ENCODE measurements around the gene BRSK2. TPM values are rescaled to one million over a fixed set of nuclear protein-coding genes. Genes with fewer than 3 reads are reported as not detected.
A peak's percentile ranks its signal among the peaks of the same experiment; 100 is the strongest.
"Not testable (repeated sequence)": the region's sequence is repeated elsewhere in the genome, so short reads cannot be mapped to it uniquely, and the experiment has no call there.

The BRSK2 gene
- polyA plus RNA-seq, 1 of the 3 experiments (the other 2 are of a cell fraction) = 0.64 TPM

DNA sequence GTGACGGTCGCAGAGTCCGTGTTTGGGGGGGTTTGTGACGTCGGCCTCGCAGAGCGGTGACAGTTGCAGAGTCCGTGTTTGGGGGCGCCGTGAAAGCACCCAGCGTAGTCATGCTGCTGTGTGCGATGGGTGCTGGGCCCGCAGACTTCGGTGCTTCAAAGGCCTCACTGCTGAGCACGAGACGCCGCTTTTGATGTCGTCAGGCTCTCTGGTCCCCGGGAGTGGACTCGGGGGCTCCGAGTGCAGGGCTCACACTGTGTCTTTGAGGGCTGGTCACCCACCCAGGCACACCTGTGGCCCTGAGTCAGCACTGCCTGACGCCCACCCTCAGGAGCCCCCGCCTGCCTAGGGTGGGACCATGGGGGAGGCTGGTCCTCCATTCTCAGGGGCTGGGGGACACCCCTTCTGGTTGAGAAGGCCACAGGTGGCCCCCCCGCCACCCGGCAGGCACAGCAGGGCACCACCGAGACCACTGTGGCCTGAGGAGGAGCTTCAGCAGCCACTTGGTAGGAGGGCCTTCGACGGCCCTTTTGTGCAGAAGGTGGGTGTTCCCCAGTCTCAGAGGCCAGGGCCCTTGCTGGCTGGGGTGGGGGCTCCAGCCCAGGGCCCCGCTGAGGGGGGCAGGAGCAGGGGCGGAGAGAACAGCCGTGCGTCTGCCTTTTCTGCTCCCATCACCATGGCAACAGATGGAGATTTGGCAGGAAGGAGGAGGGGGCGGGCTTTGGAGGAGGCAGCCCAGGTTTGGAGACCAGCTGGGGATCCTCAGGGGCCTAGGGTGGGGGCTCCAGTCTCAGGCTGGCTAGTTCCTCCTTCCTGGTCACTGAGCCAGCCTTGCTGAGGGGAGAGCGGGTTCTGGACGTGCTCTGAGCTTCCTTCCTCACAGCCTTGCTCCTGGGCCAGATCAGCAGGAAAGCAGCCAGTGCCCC is 20.9 kb downstream of the BRSK2 start:
- Histone ChIP-seq H3F3A (replicated peaks; ENCODE audit: insufficient read depth) (no peaks in the 10 kb centered on the region), H3K4me2 (no peak overlapping the region), H3K9me2 (no peaks in the 10 kb centered on the region), H3K36me3 (replicated peaks in 1 of 2; ENCODE audit: control insufficient read depth in 1 of 2, insufficient read depth in 2 of 2, low read length in 1 of 2) (no peaks in the 10 kb centered on the region), H3K4me3 (ENCODE audit: low read depth in 2 of 2, low read length in 1 of 2) (no peak overlapping the region), H3K9ac (no peak overlapping the region), H3K27ac (ENCODE audit: low read depth in 2 of 2, low read length in 1 of 2) (peak overlapping the region in 1 of 2 experiments; percentile 62; a peak in 1 of 4 replicates), H3K9me3 (no peaks in the 10 kb centered on the region), H3K4me1 (ENCODE audit: control insufficient read depth in 1 of 2, insufficient read depth in 2 of 2, low read depth in 1 of 2, low read length in 1 of 2) (peaks cover 0 to 25% of the 10 kb centered on the region in 2 experiments; a peak in 1 of 4 replicates), H3K79me2 (ENCODE audit: insufficient read depth) (no peaks in the 10 kb centered on the region), H2AFZ (ENCODE audit: low read depth) (no peak overlapping the region), H3K27me3 (ENCODE audit: insufficient read depth) (no peaks in the 10 kb centered on the region), H4K20me1 (ENCODE audit: insufficient read depth) (no peaks in the 10 kb centered on the region)
- TF ChIP-seq JUND (IDR thresholded peaks at IDR 0.05) = no peak
- no peak for TF ChIP-seq NFIC (IDR thresholded peaks at IDR 0.05; ENCODE audit: borderline replicate concordance)
- TF ChIP-seq, protein P1, sequence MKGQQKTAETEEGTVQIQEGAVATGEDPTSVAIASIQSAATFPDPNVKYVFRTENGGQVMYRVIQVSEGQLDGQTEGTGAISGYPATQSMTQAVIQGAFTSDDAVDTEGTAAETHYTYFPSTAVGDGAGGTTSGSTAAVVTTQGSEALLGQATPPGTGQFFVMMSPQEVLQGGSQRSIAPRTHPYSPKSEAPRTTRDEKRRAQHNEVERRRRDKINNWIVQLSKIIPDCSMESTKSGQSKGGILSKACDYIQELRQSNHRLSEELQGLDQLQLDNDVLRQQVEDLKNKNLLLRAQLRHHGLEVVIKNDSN (IDR thresholded peaks at IDR 0.05; ENCODE audit: borderline replicate concordance, low read depth) = no peak
- TF ChIP-seq SIN3A (IDR thresholded peaks at IDR 0.05; ENCODE audit: borderline replicate concordance, low read depth, low read length) = no peak
- TF ChIP-seq RFX5 (IDR thresholded peaks at IDR 0.05; ENCODE audit: low read length) = peak; percentile 64; the same call in 1 of the 2 replicates
- no peak for TF ChIP-seq SMC3 (IDR thresholded peaks at IDR 0.05; ENCODE audit: low read depth, low read length)
- TF ChIP-seq TAF1 (IDR thresholded peaks at IDR 0.05; ENCODE audit: borderline replicate concordance, low read depth, low read length) = no peak
- TF ChIP-seq POLR2AphosphoS5 (IDR thresholded peaks at IDR 0.05; ENCODE audit: low read depth, low read length) = no peak
- POLR2A ChIA-PET = no interaction called here
- CTCF ChIA-PET = interaction anchor here (0.6 kb wide), 1 partner anchor 24 kb away, joined by 3 read pairs; no protein-coding TSS in a partner anchor
- DNase-seq = peak; percentile 89
- WGBS (ENCODE audit: low lambda C conversion rate) = 72% methylated on average over 21 of the region's 35 CpGs

DNA sequence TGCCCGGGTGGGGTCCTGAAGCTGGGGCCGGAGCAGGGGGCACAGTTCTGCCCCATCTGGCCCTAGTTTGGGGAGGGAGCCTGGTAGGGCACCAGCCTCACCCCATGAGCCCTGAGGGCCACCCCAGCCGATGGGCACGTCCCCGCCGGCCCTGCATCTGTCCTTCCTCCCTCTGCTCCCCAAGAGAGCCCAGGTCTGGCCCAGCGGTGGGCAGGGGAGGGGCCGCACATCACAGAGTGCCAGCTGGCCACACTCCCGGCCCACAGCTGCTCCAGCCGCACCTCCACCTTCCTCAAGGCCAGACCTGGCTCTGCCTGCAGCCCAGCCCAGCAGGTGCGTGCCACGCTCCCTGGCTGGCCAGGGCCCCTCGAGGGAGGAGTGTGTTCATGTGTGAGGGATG is 21.6 kb downstream of the BRSK2 start:
- Histone ChIP-seq H3K4me2 (no peak overlapping the region), H3F3A (replicated peaks; ENCODE audit: insufficient read depth) (no peaks in the 10 kb centered on the region), H3K79me2 (ENCODE audit: insufficient read depth) (no peaks in the 10 kb centered on the region), H4K20me1 (ENCODE audit: insufficient read depth) (no peaks in the 10 kb centered on the region), H3K36me3 (replicated peaks in 1 of 2; ENCODE audit: control insufficient read depth in 1 of 2, insufficient read depth in 2 of 2, low read length in 1 of 2) (no peaks in the 10 kb centered on the region), H3K4me1 (ENCODE audit: control insufficient read depth in 1 of 2, insufficient read depth in 2 of 2, low read depth in 1 of 2, low read length in 1 of 2) (peaks cover 0 to 23% of the 10 kb centered on the region in 2 experiments; a peak in 1 of 4 replicates), H3K9me3 (no peaks in the 10 kb centered on the region), H3K9me2 (no peaks in the 10 kb centered on the region), H2AFZ (ENCODE audit: low read depth) (no peak overlapping the region), H3K27me3 (ENCODE audit: insufficient read depth) (no peaks in the 10 kb centered on the region), H3K9ac (no peak overlapping the region), H3K4me3 (ENCODE audit: low read depth in 2 of 2, low read length in 1 of 2) (no peak overlapping the region), H3K27ac (ENCODE audit: low read depth in 2 of 2, low read length in 1 of 2) (peak overlapping the region in 1 of 2 experiments; percentile 62; a peak in 1 of 4 replicates)
- 44% methylated on average over 4 of the region's 13 CpGs for WGBS (ENCODE audit: low lambda C conversion rate)
- TF ChIP-seq GABPA (IDR thresholded peaks at IDR 0.05; ENCODE audit: low read depth) (no peak), FOXJ3 (CRISPR knock-in tag; IDR thresholded peaks at IDR 0.05) (no peak)
- TF ChIP-seq, protein P2, sequence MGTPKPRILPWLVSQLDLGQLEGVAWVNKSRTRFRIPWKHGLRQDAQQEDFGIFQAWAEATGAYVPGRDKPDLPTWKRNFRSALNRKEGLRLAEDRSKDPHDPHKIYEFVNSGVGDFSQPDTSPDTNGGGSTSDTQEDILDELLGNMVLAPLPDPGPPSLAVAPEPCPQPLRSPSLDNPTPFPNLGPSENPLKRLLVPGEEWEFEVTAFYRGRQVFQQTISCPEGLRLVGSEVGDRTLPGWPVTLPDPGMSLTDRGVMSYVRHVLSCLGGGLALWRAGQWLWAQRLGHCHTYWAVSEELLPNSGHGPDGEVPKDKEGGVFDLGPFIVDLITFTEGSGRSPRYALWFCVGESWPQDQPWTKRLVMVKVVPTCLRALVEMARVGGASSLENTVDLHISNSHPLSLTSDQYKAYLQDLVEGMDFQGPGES (IDR thresholded peaks at IDR 0.05; ENCODE audit: low read depth, low read length) = no peak
- TF ChIP-seq, protein P3, sequence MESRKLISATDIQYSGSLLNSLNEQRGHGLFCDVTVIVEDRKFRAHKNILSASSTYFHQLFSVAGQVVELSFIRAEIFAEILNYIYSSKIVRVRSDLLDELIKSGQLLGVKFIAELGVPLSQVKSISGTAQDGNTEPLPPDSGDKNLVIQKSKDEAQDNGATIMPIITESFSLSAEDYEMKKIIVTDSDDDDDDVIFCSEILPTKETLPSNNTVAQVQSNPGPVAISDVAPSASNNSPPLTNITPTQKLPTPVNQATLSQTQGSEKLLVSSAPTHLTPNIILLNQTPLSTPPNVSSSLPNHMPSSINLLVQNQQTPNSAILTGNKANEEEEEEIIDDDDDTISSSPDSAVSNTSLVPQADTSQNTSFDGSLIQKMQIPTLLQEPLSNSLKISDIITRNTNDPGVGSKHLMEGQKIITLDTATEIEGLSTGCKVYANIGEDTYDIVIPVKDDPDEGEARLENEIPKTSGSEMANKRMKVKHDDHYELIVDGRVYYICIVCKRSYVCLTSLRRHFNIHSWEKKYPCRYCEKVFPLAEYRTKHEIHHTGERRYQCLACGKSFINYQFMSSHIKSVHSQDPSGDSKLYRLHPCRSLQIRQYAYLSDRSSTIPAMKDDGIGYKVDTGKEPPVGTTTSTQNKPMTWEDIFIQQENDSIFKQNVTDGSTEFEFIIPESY (IDR thresholded peaks at IDR 0.05; ENCODE audit: borderline replicate concordance, low read depth) = no peak
- ChIA-PET POLR2A (no interaction called here), CTCF (interaction anchor here (0.6 kb wide), 1 partner anchor 25 kb away, joined by 3 read pairs; no protein-coding TSS in a partner anchor)
- DNase-seq = peak; percentile 57

DNA sequence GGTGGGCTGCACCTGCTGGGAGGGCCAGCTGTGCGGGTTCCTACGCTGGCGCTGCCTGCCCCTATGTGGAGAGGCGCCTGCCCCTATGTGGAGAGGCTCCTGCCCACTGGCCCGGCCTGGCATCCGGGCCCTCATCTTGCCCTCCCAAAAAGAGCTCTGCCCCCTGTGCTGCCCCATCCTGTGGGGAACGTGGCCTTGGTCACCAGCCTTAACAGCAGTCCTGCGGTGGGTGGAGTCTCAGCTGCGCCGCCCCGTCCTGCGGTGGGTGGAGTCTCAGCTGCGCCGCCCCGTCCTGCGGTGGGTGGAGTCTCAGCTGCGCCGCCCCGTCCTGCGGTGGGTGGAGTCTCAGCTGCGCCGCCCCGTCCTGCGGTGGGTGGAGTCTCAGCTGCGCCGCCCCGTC is 22.0 kb downstream of the BRSK2 start:
- H3K27ac ChIP-seq (ENCODE audit: low read depth in 2 of 2, low read length in 1 of 2); H3K4me3 ChIP-seq (ENCODE audit: low read depth in 2 of 2, low read length in 1 of 2); H3K36me3 ChIP-seq (replicated peaks in 1 of 2; ENCODE audit: control insufficient read depth in 1 of 2, insufficient read depth in 2 of 2, low read length in 1 of 2); H3K9ac ChIP-seq; H3F3A ChIP-seq (replicated peaks; ENCODE audit: insufficient read depth); H3K4me2 ChIP-seq; H2AFZ ChIP-seq (ENCODE audit: low read depth); H3K27me3 ChIP-seq (ENCODE audit: insufficient read depth); POLR2A ChIA-PET; H3K9me3 ChIP-seq; H3K9me2 ChIP-seq; DNase-seq; H3K79me2 ChIP-seq (ENCODE audit: insufficient read depth); H4K20me1 ChIP-seq (ENCODE audit: insufficient read depth): not testable (repeated sequence)
- no CpG with 5 or more reads among the region's 27 CpGs for WGBS (ENCODE audit: low lambda C conversion rate)
- peaks cover 0 to 20% of the 10 kb centered on the region in 2 experiments; a peak in 1 of 4 replicates for H3K4me1 ChIP-seq (ENCODE audit: control insufficient read depth in 1 of 2, insufficient read depth in 2 of 2, low read depth in 1 of 2, low read length in 1 of 2)
- CTCF ChIA-PET = interaction anchor here (0.8 kb wide), 1 partner anchor 103 kb away, joined by 3 read pairs; no protein-coding TSS in a partner anchor
